GM18861 (cell line): Measurements from ENCODE around the gene MMRN2.
"Not testable (repeated sequence)": the region's sequence is repeated elsewhere in the genome, so short reads cannot be mapped to it uniquely, and the experiment has no call there.

Experiments used
- ATAC-seq: cut with Tn5 transposase; IDR thresholded peaks from one replicate; pipeline ENCODE4 v1.9.1; 2021; ENCODE audit not compliant: unreplicated experiment

Gene MMRN2

GRCh38 chr10:86957471-86958115 is at the start of gene MMRN2:
MMRN2 (minus strand) TSS chr10:86957615; CDS start chr10:86957541, 74 bp downstream.
- no peak for ATAC-seq

- not testable (repeated sequence) for ATAC-seq
These were observed 49.7 kb upstream of the MMRN2 start for GRCh38 chr10:87007124-87007523.

- no peak for ATAC-seq
These were observed 43.1 kb upstream of the MMRN2 start for GRCh38 chr10:87000491-87000890.

- not testable (repeated sequence) for ATAC-seq
These were observed 42.5 kb upstream of the MMRN2 start for GRCh38 chr10:86999802-87000403.

- ATAC-seq, result no peak
These were observed 35.5 kb upstream of the MMRN2 start for GRCh38 chr10:86992929-86993328.

GRCh38 chr10:86992456-86992855 is 35.0 kb upstream of the MMRN2 start:
- ATAC-seq, result no peak

- not testable (repeated sequence) for ATAC-seq
These were observed 33.9 kb upstream of the MMRN2 start for GRCh38 chr10:86991362-86991761.

- no peak for ATAC-seq
These were observed 31.1 kb upstream of the MMRN2 start for GRCh38 chr10:86988520-86988919.

GRCh38 chr10:86984498-86984897 is 27.1 kb upstream of the MMRN2 start:
- not testable (repeated sequence) for ATAC-seq

- ATAC-seq, result no peak
These were observed 24.3 kb upstream of the MMRN2 start for GRCh38 chr10:86981716-86982115.

- not testable (repeated sequence) for ATAC-seq
These were observed 23.6 kb upstream of the MMRN2 start for GRCh38 chr10:86981020-86981419.

- ATAC-seq, result no peak
These were observed 22.6 kb upstream of the MMRN2 start for GRCh38 chr10:86979977-86980448.

GRCh38 chr10:86979296-86979818 is 21.9 kb upstream of the MMRN2 start:
- no peak for ATAC-seq

- ATAC-seq, result not testable (repeated sequence)
These were observed 21.0 kb upstream of the MMRN2 start for GRCh38 chr10:86978457-86978856.

- ATAC-seq, result no peak
These were observed 19.1 kb upstream of the MMRN2 start for GRCh38 chr10:86976362-86977056.

- ATAC-seq, result no peak
These were observed 17.1 kb upstream of the MMRN2 start for GRCh38 chr10:86974484-86974883.

GRCh38 chr10:86972613-86973380 is 15.4 kb upstream of the MMRN2 start:
- no peak for ATAC-seq

- ATAC-seq, result peak; percentile 63
These were observed 14.0 kb upstream of the MMRN2 start for GRCh38 chr10:86971232-86971991.

GRCh38 chr10:86970982-86971231 is 13.5 kb upstream of the MMRN2 start:
- no peak for ATAC-seq

- ATAC-seq, result no peak
These were observed 13.0 kb upstream of the MMRN2 start for GRCh38 chr10:86970162-86970981.
